ENCODE measurements around the gene ZC3H4. TPM values are rescaled to one million over a fixed set of nuclear protein-coding genes. Genes with fewer than 3 reads are reported as not detected.

ZC3H4 gene
- total and polyA plus RNA-seq, 11 donors: 9.6 to 35.0 (median 22.9) TPM

GRCh38 chr19:47024502-47024901 lies 89.1 kb downstream of the ZC3H4 start:
- DNase-seq: no peak

GRCh38 chr19:47023448-47023794 lies 90.2 kb downstream of the ZC3H4 start:
- Histone ChIP-seq H3K27me3 (peaks cover 44 to 92% (median 73%) of the 10 kb centered on the region in 9 donors), H3K4me3 (no peak overlapping the region), H3K9me3 (no peaks in the 10 kb centered on the region), H3K4me1 (peaks cover 3 to 39% (median 16%) of the 10 kb centered on the region in 12 donors), H3K36me3 (no peaks in the 10 kb centered on the region), H3K27ac (no peak overlapping the region)
- no peak for ATAC-seq
- TF ChIP-seq, protein P1, sequence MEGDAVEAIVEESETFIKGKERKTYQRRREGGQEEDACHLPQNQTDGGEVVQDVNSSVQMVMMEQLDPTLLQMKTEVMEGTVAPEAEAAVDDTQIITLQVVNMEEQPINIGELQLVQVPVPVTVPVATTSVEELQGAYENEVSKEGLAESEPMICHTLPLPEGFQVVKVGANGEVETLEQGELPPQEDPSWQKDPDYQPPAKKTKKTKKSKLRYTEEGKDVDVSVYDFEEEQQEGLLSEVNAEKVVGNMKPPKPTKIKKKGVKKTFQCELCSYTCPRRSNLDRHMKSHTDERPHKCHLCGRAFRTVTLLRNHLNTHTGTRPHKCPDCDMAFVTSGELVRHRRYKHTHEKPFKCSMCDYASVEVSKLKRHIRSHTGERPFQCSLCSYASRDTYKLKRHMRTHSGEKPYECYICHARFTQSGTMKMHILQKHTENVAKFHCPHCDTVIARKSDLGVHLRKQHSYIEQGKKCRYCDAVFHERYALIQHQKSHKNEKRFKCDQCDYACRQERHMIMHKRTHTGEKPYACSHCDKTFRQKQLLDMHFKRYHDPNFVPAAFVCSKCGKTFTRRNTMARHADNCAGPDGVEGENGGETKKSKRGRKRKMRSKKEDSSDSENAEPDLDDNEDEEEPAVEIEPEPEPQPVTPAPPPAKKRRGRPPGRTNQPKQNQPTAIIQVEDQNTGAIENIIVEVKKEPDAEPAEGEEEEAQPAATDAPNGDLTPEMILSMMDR (IDR thresholded peaks at IDR 0.05): no peak
- no peak for TF ChIP-seq POLR2A (IDR thresholded peaks at IDR 0.05)
- 41 to 45% (median 43%) methylated on average over 5 to 7 of the region's 7 CpGs for WGBS, 4 donors
- intact Hi-C loops (cut with DNase I): no loop called here
- no peak for DNase-seq

More at GRCh38 chr19:47024502-47024901, 89.1 kb downstream of the ZC3H4 start:
- Histone ChIP-seq H3K27ac (no peak overlapping the region), H3K27me3 (peaks cover 48 to 95% (median 72%) of the 10 kb centered on the region in 9 donors), H3K36me3 (no peaks in the 10 kb centered on the region), H3K9me3 (no peaks in the 10 kb centered on the region), H3K4me3 (no peak overlapping the region), H3K4me1 (peaks cover 3 to 37% (median 16%) of the 10 kb centered on the region in 12 donors)
- TF ChIP-seq POLR2A (IDR thresholded peaks at IDR 0.05): no peak
- intact Hi-C loops (cut with DNase I): no loop called here
- 76 to 89% (median 82%) methylated on average over 5 of the region's 5 CpGs for WGBS, 4 donors
- no peak for ATAC-seq

DNA sequence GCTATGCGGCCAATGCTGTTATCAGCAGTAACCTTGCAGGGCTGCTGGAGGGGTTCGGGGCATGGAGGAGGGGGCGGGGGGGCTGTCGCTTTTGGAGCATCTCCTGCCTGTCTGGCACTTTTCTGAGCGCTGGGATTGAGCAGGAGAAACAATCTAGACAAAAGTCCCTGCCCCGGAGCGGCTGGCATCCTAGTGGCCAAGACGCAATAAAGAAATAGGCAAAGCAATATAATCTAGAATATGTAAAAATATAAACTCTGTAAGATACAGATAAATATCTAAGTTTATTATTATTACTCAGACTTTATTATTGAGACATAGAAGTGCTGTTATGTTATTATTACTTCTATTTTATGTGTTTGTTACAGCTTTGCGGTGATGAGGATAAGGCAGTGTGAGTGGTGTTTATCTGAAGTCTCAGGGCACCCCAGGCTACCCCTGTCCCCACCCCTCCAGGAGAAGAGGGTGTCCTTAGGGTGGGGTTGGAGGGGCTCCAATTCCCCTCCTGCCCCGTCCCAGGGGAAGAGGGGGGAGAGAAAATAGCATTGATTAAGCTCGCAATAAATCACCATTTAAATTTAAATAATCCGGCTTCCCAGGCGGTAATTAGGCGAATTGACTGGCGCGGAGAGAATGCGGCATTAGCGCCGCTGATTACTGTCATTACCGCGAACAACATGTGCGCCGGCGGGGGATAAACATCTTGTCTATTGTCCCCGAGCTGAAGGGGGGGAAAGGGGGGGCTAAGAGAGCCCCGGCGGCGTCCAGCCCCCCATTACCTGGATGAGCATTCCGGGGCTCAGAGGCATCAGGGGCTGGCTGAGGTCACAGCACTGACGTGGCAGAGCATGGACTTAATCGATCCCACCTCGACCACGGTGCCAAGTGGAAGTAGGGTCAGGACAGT lies 90.8 kb downstream of the ZC3H4 start:
- Histone ChIP-seq H3K9me3 (no peaks in the 10 kb centered on the region), H3K27me3 (peaks cover 44 to 86% (median 67%) of the 10 kb centered on the region in 9 donors), H3K27ac (no peak overlapping the region), H3K36me3 (no peaks in the 10 kb centered on the region), H3K4me1 (peaks cover 3 to 39% (median 16%) of the 10 kb centered on the region in 12 donors), H3K4me3 (no peak overlapping the region)
- intact Hi-C loops (cut with DNase I): no loop called here
- ATAC-seq (no peak), DNase-seq (no peak)
- WGBS, 4 donors: 13 to 22% (median 16%) methylated on average over 30 to 33 of the region's 33 CpGs
- TF ChIP-seq, protein P1 (IDR thresholded peaks at IDR 0.05): no peak
- no peak for TF ChIP-seq POLR2A (IDR thresholded peaks at IDR 0.05)

- TF ChIP-seq POLR2A (IDR thresholded peaks at IDR 0.05): no peak
- TF ChIP-seq, protein P1 (IDR thresholded peaks at IDR 0.05): no peak
- 36 to 51% (median 37%) methylated on average over 14 of the region's 14 CpGs for WGBS, 4 donors
- H3K9me3 ChIP-seq: no peaks in the 10 kb centered on the region
- no peak for DNase-seq
- intact Hi-C loops (cut with DNase I): no loop called here
- peaks cover 3 to 39% (median 16%) of the 10 kb centered on the region in 12 donors for H3K4me1 ChIP-seq
- peaks cover 44 to 83% (median 65%) of the 10 kb centered on the region in 9 donors for H3K27me3 ChIP-seq
- H3K27ac ChIP-seq: no peak overlapping the region
- no peaks in the 10 kb centered on the region for H3K36me3 ChIP-seq
- ATAC-seq: no peak
- no peak overlapping the region for H3K4me3 ChIP-seq
These were observed 91.4 kb downstream of the ZC3H4 start for GRCh38 chr19:47022140-47022536.

All from heart left ventricle (tissue), 16 donors.